Measurements from ENCODE around the gene INSL3.
A peak's percentile ranks its signal among the peaks of the same experiment; 100 is the strongest.

Gene INSL3

DNA sequence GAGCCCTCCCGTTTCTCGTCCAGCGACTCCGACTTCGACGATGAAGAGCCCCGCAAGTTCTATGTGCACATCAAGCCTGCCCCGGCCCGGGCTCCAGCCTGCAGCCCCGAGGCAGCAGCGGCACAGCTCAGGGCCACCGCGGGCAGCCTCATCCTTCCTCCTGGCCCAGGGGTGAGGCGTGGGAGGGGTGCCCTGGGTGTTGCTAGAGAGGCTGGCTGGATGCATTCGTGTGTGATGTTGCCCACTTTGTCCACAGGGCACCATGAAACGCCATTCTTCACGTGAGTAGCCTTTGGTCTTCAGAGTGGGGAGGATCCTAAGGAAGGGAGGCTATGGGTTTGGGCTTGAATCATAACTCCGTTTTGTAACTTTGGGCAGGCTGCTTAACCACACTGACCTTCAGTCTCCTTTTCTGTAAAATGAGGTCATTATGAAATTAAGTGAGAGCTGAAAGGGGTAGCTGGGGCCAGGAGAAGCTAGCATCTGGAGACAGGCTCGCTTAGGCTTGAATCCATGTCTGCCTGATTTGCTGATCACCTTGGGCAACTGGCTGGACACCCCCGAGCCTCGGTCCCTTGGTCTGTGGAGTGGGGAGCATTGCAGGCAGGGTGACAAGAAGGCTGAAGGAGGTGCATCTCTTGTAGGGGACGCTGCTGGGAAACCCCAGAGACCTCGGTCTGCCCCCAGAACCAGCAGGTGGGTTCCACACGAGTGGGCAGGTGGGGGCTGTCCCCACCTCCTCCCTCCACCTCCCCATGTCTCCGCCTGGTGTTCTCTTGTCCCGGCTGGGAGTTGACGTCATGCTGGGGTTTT lies 45.1 kb downstream of the INSL3 start:
- no peak overlapping the region for H3K4me3 ChIP-seq (ENCODE audit: low read depth, low read length)
- in situ Hi-C loops (cut with HindIII; ENCODE audit: low sequenced_read_pairs) = no loop called here

GRCh38 chr19:17775245-17775927 lies 45.9 kb downstream of the INSL3 start:
- peak; percentile 66 for TF ChIP-seq CTCF (IDR thresholded peaks at IDR 0.05; ENCODE audit: low read depth, low read length)
- H3K4me3 ChIP-seq (ENCODE audit: low read depth, low read length) = no peak overlapping the region
- no peak for DNase-seq (ENCODE audit: low read depth, low spot score)
- in situ Hi-C loops (cut with HindIII; ENCODE audit: low sequenced_read_pairs) = no loop called here

More for the DNA sequence above, 45.1 kb downstream of the INSL3 start:
- DNase-seq (ENCODE audit: low read depth, low spot score) = no peak
- no peak for TF ChIP-seq CTCF (IDR thresholded peaks at IDR 0.05; ENCODE audit: low read depth, low read length)

GRCh38 chr19:17772172-17772571 lies 49.1 kb downstream of the INSL3 start:
- in situ Hi-C loops (cut with HindIII; ENCODE audit: low sequenced_read_pairs) = no loop called here
- TF ChIP-seq CTCF (IDR thresholded peaks at IDR 0.05; ENCODE audit: low read depth, low read length) = no peak
- DNase-seq (ENCODE audit: low read depth, low spot score) = no peak
- H3K4me3 ChIP-seq (ENCODE audit: low read depth, low read length) = no peak overlapping the region

- in situ Hi-C loops (cut with HindIII; ENCODE audit: low sequenced_read_pairs) = no loop called here
- no peak for TF ChIP-seq CTCF (IDR thresholded peaks at IDR 0.05; ENCODE audit: low read depth, low read length)
- H3K4me3 ChIP-seq (ENCODE audit: low read depth, low read length) = no peak overlapping the region
- DNase-seq (ENCODE audit: low read depth, low spot score) = no peak
Measured at GRCh38 chr19:17770613-17771012, 50.7 kb downstream of the INSL3 start.

DNA sequence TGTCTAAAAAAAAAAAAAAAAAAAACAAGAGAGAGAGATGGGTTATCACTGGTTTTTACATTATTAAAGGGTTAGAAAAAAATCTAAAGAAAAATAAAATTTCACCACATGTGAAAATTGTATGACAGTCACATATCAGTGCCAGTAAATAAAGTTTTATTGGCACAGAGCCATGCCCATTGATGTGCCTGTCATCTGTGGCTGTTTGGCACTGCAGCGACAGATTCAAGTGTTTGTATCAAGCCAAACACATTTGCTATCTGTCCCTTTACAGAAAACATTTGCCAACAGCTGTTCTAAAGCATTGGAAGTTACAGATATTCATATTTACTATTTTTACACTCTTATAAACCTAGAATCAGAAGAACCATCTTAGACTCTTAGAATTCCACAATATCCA lies 53.8 kb downstream of the INSL3 start:
- in situ Hi-C loops (cut with HindIII; ENCODE audit: low sequenced_read_pairs) = no loop called here
- H3K4me3 ChIP-seq (ENCODE audit: low read depth, low read length) = no peak overlapping the region
- no peak for DNase-seq (ENCODE audit: low read depth, low spot score)
- no peak for TF ChIP-seq CTCF (IDR thresholded peaks at IDR 0.05; ENCODE audit: low read depth, low read length)

DNA sequence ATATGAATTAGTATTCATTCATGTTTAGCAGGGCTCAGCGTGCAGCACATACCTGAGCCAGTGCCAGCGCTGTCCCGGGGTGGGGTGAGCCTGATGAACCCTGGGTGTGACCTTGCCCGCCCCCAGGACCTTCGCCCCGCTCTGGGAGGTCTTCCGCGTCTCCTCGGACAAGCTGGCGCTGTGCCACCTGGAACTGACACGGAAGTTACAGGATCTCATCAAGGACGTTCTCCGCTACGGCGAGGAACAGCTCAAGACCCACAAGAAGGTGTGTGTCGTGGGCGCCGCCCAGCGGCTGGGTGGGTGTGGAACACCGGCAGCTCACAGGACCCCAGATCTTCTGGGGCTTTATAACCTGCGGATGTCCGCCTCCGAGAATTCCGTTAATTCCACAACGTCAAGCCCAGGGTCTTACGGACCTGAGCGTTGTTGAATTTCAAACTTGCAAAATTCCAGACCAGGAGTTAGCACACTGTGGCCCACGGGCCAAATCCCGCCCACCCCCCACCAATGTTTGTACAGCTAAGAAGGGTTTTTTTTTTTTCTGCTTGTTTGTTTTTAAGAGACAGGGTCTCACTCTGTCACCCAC lies 54.7 kb downstream of the INSL3 start:
- in situ Hi-C loops (cut with HindIII; ENCODE audit: low sequenced_read_pairs) = no loop called here
- TF ChIP-seq CTCF (IDR thresholded peaks at IDR 0.05; ENCODE audit: low read depth, low read length) = peak; percentile 92
- H3K4me3 ChIP-seq (ENCODE audit: low read depth, low read length) = no peak overlapping the region
- DNase-seq (ENCODE audit: low read depth, low spot score) = peak; percentile 71

Data from astrocyte of the spinal cord (primary cell).